ENCODE measurements around the gene LGI1.

LGI1 gene

DNA sequence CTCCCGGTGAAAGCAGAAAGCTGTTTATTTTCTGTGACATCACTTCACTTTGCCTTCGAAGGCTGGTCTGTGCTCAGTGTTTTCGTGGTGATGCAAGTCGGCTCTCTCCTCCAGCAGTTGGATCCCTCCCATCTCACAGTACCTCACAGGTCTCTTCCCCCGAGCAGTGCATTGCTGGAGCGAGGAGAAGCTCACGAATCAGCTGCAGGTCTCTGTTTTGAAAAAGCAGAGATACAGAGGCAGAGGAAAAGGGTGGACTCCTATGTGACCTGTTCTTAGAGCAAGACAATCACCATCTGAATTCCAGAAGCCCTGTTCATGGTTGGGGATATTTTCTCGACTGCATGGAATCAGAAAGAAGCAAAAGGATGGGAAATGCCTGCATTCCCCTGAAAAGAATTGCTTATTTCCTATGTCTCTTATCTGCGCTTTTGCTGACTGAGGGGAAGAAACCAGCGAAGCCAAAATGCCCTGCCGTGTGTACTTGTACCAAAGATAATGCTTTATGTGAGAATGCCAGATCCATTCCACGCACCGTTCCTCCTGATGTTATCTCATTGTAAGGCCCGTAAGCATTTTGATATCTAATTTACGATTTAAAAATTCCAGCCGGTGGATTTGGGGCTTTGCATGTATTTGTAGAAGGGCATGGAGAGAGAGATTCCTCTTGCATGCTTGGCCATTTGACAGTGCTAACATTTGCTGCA lies at the start of gene LGI1:
LGI1 (plus strand) TSS at position 136 of the 707 bp plus-strand sequence; CDS start at position 345, 209 bp downstream.
- DNase-seq (ENCODE audit: low read depth), result no peak

GRCh38 chr10:93710333-93710909 lies 47.3 kb upstream of the LGI1 start:
- DNase-seq (ENCODE audit: low read depth), result no peak

- DNase-seq (ENCODE audit: low read depth), result no peak
Observed at GRCh38 chr10:93711891-93712290, 45.8 kb upstream of the LGI1 start.

DNA sequence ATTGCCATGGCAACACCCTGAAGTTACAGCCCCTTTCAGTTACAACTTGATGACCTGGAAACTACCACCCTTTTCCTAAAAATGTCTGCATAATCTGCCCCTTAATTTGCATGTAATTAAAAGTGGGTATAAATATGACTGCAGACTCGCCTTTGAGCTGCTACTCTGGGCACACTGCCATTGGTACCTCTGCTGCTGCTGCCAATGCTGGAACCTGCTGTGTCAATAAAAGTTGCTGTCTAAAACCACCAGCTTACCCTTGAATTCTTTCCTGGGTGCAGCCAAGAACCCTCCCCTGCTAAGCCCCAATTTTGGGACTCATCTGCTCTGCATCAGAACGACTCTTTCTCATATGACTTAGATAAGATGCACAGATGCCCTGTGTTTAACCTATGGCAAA lies 45.1 kb upstream of the LGI1 start:
- no peak for DNase-seq (ENCODE audit: low read depth)

GRCh38 chr10:93715345-93715744 lies 42.4 kb upstream of the LGI1 start:
- no peak for DNase-seq (ENCODE audit: low read depth)

DNA sequence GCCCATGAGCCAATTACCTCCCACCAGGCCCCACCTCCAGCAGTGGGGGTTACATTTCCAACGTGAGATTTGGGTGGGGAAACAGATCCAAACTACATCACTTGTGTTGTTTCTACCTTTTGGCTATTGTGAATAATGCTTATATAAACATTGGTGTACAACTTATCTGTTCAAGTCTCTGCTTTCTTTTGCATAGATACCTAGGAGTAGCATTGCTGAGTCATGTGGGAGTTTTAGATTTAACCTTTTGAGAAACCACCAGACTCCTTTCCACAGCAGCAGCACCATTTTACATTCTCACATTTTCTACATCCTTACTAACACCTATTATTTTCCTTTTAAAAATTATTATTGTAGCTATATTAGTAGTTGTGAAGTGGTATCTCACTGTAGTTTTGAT lies 41.0 kb upstream of the LGI1 start:
- DNase-seq (ENCODE audit: low read depth), result no peak

- DNase-seq (ENCODE audit: low read depth), result no peak
Observed at GRCh38 chr10:93718937-93719725, 38.6 kb upstream of the LGI1 start.

DNA sequence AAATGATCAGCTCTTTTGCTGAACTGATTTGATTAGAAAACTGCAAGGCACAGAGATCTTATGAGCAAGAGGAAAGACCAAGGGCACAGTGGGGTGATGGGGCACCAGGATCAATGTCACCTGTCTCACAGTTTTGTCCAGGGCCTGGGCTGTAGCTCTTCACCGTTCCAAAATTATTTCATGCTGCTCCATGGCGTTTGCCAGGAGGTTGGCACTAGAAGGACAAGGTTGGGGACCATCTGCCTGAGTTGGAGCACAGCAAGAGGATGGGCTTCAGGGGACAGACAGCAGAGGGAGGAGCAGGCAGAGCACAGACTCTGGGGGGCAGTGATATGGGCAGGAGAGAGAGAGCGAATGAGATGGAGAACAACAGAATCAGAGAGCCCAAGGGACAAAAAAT lies 37.8 kb upstream of the LGI1 start:
- DNase-seq (ENCODE audit: low read depth), result no peak

GRCh38 chr10:93722550-93722949 lies 35.2 kb upstream of the LGI1 start:
- DNase-seq (ENCODE audit: low read depth), result no peak

GRCh38 chr10:93723153-93723552 lies 34.6 kb upstream of the LGI1 start:
- no peak for DNase-seq (ENCODE audit: low read depth)

DNA sequence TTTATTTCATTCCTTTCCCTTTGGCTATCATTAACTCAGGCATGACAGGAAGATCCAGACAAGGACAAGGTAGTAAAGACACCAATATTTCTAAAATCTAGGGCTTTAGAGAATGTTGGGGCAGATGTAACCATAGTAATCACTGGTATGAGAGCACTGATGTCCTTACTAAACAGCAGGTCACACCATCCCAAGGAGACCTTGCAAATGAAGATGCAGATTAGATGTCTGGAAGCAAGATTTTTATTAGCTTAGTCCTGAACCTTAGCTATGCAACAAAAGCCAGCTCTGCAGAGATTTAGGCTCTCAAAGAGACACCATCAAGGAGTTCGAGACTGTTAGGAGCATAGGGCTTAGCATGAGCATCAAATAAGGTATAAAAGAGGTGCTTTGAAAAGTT lies 31.7 kb upstream of the LGI1 start:
- no peak for DNase-seq (ENCODE audit: low read depth)

GRCh38 chr10:93741367-93741766 lies 16.4 kb upstream of the LGI1 start:
- no peak for DNase-seq (ENCODE audit: low read depth)

- DNase-seq (ENCODE audit: low read depth), result no peak
Observed at GRCh38 chr10:93742633-93743349, 14.9 kb upstream of the LGI1 start.

GRCh38 chr10:93745408-93746065 lies 12.2 kb upstream of the LGI1 start:
- DNase-seq (ENCODE audit: low read depth), result no peak

DNA sequence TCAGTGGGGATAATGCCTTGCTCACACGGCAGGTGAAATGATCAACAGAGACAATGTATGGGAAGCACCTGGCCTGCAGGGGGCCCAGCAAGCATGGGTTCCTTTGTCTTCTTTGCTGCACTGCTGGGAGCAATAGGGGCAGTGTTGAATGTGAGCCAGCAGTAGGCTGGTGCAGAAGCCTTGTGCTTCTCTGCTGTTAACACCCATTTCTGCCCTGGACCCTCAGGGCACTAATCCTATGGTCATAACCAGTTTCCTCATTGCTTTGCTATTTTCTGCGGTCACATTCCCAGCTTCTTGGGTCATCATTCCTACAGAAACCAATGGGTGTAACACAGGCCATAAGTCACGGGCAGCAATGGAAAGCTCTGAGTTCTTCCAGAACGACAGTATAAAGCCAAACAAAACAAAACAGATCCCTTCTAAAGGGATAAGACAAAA lies 10.9 kb upstream of the LGI1 start:
- DNase-seq (ENCODE audit: low read depth), result no peak

DNA sequence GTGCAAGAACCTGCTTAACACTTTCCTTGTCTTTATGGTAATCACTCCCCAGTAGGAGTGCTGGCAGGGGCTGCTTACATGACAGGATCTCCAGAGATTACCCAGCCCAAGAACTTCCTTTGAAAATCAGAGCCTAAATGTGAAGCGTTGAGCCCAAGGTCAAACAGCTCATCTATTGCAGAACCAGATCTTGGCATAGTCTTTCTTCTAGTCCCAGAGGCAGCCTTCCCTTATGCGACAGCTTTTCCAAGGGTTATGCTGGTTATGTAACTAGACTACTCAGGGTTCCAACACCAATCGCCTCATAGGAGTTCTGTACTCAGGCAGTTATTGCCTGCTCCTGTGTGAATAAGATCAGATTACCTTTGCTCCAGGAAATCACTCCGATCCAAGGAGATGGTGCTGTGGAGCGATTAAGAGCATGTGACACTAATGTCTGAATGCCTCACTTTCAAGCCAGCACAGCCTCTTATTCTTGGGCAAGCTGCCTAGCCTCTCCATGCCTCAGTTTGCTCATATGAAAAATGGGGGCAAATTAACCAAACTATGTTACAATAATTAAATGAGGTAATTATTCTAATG lies 8.4 kb upstream of the LGI1 start:
- no peak for DNase-seq (ENCODE audit: low read depth)

GRCh38 chr10:93751124-93751523 lies 6.6 kb upstream of the LGI1 start:
- DNase-seq (ENCODE audit: low read depth), result no peak

GRCh38 chr10:93751832-93752231 lies 5.9 kb upstream of the LGI1 start:
- no peak for DNase-seq (ENCODE audit: low read depth)

- no peak for DNase-seq (ENCODE audit: low read depth)
Observed at GRCh38 chr10:93752761-93753160, 5.0 kb upstream of the LGI1 start.

DNA sequence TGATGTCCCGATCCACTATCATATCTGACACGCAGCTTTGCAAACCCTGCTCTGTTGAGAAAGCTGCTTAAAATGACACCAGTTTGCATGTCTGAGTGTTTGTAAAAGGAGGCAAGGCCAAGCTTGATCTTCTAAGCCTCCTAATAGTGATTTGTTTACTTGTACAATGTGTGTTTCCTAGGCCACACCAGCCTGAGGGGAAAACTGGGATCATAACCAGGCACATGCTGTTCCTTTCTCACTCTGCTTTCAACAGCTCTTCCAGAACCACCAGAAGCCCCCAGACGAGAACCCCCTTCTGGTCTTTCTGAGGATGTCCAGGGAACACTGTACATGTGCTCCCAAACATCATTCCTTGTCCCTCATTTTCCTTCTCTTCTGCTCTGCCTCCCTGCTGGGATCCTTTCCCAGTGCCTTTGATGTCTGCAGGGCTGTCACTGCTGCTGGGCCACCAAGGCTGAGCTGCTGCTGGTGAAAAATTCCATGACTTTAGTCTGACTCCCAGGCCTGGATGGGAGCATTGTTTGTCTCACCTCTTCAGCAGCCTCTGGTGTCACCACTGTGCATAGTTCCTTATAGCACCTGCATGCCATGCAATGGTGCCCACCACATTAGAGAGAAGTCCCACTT lies 4.0 kb upstream of the LGI1 start:
- no peak for DNase-seq (ENCODE audit: low read depth)

DNA sequence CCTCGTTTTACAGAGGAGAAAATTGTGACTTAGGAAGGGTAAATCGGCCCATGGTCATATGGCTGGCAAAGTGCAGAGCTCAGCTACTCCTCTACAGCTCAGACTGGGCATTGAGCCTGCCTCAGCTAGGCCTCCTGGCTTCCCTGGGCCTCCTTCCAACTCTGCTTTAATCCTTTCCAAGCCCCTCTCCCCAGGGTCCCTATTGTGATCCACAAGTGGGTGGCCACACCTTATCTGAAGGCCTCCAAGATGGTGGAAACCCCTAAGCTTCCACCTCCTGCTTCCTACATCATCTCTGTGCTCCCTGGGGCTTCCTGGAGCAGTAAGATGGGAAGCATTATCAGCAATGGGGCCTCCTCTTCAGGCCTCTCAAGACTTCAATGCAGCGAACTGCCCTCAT lies 3.0 kb upstream of the LGI1 start:
- DNase-seq (ENCODE audit: low read depth), result no peak

Data from stimulated activated CD8-positive, alpha-beta memory T cell treated with anti-CD3 and anti-CD28 coated beads, Interleukin-12 subunit alpha, Interleukin-12 subunit beta, amount 100 ng/mL, for 1 hour (primary cell).